Raji (cell line): Measurements from ENCODE around the gene PHF8.

ENCODE experiments used
- POLR2A ChIP-seq: IDR thresholded peaks from 2 replicates; pipeline ENCODE4 v1.6.1; 2011; ENCODE audit warnings: low read depth, low read length, control low read depth; ENCODE audit not compliant: insufficient read depth

Gene PHF8

DNA sequence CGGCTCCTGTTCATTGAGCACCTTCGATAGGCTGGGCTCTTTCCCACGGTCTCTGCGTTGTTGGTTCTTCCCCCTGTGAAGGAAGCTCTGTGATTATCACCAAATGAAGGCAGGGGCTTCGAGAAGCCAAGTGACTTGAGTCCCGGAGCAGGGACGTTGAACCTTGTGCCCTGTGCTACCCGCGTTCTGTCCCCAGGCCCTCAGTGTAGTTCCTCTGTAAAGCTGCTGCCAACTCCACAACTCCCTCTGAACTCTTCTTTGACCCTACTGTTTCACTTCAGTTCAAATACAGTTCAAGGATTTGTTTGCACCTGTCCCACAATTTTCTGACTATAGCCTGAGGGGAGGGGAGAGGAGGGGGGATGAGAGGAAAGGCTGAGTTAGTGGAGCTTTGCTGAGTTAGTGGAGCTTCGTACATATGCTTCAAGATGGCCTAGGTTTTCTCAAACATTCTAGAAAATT is 635 bp upstream of the PHF8 start:
- TF ChIP-seq POLR2A, result peak; percentile 44; the same call in 1 of the 2 replicates

DNA sequence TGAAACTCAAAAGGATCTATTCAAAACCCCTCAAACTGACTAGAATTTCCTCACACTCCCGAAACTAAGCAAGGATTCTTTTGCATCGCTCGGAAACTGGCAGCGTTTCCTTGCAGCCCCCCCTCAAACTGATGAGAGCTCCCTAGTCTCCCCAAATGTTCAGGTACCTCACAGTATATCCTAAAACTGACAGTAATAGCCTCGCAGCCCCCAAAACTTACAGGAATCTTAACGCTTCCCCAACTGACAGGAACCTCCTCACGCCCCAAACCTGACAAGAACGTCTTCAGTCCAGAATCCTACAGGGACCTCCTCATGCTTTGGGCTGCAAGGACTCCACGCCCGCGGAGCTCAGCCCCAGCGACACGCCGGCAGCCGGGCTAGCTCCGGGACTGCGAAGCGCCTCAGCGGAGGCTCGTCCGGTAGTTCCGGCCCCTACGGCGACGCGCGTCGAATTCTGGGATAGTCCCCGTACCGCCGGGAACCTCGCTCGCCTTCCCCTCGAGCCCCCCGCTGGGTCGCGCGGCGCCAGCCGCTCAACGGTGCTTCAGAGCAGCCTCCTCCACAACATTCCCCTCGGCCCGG is 640 bp downstream of the PHF8 start:
- peak; percentile 46 for TF ChIP-seq POLR2A

DNA sequence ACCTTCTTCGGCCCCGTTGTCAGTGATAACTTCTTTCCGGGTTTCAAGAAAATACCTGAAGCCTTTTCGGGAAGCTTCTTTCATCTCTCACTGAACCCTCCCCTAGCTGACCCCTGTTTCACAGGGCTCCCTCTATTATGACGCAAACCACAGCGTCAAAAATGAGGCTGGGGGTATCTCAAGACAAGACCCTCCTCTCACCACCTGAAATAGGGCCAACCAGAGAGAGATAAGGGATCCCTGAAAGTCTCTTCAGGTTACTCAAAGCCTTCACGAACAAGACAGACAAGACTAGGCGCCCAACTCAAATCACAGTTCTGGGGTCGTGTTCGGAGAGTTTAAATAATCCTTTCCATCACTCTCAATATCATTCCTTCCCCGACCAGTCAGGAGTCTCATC is 1.2 kb downstream of the PHF8 start:
- no peak for TF ChIP-seq POLR2A

DNA sequence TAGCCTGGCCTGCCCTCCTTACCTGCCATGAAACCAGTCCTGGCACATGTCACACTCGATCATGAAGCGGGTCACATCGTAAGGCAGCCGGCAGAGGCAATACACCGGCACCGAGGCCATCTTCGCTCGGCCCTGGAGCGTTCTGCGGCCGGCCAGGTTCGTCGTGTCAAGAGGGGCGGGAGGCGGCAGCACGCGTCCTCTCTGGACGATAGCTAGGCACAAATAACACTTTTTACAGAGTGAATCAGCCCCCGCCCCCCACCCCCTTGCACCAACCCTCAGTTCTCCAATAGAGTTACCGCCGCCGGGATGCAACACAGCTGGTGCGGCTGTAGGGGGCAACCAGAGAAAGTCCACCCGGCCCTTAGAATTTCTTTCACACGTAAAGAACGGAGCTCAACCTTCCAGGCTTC is 1.7 kb downstream of the PHF8 start:
- no peak for TF ChIP-seq POLR2A

DNA sequence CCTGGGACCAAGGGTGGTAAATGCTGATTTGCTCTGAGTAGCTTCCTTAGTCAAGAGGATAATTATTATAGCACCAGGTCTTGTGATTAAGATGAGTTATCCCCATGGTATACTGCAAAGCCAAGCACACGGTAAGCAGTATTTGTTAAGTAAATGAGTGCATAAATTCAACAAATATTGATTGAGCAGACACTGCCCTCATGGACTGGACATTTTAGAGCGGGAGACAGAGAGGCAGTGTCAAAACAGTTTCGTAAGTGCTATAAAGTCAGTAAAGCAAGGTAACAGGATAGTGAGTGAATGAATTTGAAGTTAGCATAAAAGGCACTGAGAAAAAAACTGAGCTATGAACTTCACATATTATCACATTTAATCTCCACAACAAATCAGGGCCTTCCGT is 13.9 kb downstream of the PHF8 start:
- TF ChIP-seq POLR2A, result no peak

DNA sequence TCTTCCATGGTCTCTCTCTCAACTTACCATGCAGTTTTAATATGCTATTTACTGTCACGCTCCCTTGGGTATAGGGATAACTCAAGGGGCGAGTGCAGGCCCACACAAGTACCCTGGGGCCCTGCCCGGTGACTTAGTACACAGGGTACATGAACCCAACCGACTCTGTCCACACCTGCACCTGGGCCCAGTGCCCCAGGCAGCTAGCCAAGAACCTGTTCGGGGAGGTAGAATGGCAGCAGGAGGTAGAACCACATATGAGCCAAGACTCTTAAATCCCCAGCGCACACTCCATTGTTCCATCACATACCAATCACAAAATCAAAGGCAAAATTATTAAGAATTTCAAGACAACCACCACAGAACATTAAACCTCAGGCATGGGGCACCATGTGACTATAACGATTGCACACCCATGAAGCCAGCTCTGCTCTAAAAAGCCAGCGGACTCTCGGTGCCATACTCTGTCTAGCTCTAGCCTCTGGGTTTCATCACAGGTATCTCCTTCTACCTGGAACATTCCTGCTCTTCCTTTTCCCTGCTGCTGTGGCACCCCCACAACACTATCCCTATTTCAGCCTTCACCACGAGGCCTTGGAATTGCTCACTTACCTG is 14.6 kb downstream of the PHF8 start:
- TF ChIP-seq POLR2A, result no peak

DNA sequence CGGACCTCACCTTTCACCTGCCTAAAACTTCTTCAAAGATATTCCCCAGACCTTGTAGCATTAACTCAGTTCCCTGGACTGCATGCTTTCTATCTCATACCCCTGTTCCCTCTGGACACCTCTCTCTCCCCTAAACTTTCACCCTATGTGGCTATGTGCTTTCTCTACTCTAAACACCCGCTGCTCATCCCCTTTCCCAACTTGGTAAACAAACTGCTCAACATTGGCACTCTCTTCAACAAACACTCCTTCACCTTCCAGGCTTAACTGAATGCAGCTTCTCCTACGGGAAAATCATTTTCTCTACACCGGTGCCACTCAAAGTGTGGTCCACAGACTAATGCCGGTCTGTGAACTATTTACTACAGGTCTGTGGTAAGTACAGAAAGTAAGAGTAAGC is 19.9 kb downstream of the PHF8 start:
- TF ChIP-seq POLR2A, result no peak

DNA sequence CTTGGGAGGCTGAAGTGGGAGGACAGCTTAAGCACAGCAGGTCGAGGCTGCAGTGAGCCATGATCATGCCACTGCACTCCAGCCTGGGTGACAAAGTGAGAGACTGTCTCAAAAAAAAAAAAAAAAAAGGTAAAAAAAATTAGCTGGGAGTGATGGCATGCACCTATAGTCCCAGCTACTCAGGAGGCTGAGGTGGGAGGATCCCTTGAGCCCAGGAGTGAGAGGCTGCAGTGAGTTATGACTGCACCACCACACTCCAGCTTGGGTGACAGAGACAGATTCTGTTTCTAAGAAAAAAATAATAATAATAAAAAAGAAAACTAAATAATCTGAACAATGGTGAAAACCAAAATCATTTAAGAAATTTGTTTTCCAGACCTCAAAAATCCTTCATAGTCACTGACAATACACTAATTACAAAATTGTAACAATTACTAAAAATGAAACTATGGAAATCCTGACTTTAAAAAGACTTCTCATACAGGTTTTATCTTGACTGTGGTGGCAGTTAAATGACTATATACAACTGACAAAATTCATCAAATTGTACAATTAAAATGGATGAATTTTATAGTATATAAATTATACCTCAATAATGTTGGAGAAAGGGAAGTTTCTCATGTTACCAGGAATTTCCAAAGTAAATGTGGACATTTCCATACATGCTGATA is 31.3 kb downstream of the PHF8 start:
- no peak for TF ChIP-seq POLR2A

DNA sequence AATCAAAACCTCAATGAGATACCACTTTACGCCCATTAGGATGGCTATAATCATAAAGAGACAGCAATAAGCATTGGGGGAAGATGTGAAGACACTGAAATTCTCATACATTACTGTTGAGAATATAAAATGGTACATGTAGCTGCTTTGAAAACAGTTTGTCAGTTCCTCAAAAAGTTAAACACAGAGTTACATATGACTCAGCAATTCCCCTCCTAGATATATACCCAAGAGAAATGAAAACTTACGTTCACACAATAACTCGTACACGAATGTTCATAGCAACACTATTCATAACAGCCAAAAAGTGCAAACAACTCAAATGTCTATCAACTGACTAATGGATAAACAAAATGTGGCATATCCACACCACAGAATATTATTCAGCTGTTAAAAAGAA is 36.6 kb downstream of the PHF8 start:
- TF ChIP-seq POLR2A, result no peak

DNA sequence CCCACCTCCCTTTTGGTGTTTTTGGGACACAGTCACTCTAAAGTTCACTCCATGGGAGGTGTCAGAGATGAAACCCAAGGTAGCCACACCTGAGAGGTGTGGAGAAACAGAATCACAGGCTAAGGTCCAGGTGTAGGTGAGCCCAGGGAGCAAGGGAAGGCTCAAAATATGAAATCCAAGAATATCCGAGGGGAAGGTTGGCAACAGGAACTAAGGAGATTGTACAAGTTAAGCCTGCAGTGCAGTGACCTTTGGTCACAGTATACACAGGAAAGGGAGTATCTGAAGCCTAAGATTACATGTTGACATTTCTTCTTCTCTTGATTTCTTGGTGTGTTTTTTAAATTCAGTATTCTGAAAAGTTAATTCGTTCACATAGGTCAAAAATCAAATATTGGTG is 46.5 kb downstream of the PHF8 start:
- TF ChIP-seq POLR2A, result no peak

DNA sequence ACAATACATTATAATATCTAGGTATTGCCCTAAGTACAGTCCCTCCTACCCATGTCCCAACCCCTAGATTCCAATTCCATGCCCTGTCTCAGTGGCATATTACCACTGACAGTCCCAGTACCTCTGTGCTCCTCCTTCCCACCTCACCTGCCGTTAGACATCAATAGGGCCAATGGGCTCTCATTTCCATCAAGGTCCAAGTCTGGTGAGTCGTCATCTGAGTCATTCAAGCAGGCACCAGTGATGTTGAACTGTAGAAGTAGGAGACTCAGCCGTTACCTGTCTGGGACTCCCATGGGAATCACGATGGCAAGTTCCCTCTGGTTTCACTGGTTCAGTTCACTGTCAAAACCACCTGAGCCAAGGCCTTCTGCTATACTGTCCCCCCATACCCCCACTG is 51.7 kb downstream of the PHF8 start:
- no peak for TF ChIP-seq POLR2A

DNA sequence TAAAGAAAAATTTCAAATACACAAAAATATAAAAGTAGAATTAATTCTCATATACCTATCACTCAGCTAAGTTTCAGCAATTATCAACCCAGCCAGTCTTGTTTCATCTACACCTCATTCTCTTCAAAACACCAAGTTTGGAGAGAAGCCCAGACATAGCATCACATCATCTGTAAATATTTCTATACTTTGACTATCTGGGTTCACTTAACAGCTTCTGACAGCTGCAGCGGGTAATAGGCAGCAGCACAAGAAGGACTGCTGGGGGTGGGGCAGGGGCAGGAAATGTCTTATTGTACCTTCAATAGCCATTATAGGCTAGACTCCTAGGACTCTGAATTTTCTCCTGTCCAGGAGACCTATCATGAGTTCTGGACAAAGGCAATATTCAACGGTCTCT is 54.1 kb downstream of the PHF8 start:
- no peak for TF ChIP-seq POLR2A

DNA sequence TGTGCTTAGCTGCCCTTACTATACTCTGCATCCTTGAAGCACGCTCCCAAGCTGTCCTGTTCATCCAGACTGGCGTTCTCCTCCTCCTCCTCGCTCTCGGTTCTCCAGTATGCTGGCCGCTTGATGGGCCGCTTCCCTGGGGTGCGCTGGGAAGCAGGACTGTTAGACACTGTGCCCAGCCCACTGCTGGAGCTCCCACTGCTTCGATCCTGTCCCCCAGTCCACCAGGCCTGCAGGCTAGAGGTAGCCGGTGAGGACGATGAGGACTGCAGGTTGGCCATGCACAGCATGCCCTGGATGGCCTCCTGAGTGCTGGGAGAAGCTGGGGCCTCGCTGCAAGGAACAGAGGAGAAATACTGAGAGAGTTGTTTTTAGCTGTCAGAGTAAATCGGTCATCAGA is 59.4 kb downstream of the PHF8 start:
- TF ChIP-seq POLR2A, result no peak

DNA sequence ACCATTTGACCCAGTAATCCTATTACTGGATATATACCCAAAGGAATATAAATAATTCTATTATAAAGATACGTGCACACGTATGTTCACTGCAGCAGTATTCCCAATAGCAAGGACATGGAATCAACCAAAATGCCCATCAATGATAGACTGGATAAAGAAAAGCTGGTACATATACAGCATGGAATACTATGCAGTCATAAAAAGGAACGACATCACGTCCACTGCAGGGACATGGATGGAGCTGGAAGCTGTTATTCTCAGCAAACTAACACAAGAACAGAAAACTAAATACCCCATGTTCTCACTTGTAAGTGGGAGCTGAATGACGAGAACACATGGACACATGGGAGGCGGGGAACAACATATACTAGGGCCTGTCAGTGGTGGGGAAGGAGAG is 69.7 kb downstream of the PHF8 start:
- no peak for TF ChIP-seq POLR2A

DNA sequence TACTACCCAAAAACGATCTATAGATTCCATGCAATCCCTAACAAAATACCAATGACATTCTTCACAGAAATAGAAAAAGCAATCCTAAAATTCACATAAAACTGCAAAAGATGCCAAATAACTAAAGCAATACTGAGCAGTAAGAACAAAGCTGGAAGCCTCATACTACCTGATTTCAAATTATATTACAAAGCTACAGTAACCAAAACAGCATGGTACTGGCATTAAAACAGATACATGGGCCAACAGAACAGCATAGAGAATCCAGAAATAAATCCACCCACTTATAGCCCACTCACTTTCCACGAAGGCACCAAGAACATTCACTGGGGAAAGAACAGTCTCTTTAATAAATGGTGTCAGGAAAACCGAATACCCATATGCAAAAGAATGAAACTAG is 74.7 kb downstream of the PHF8 start:
- no peak for TF ChIP-seq POLR2A

DNA sequence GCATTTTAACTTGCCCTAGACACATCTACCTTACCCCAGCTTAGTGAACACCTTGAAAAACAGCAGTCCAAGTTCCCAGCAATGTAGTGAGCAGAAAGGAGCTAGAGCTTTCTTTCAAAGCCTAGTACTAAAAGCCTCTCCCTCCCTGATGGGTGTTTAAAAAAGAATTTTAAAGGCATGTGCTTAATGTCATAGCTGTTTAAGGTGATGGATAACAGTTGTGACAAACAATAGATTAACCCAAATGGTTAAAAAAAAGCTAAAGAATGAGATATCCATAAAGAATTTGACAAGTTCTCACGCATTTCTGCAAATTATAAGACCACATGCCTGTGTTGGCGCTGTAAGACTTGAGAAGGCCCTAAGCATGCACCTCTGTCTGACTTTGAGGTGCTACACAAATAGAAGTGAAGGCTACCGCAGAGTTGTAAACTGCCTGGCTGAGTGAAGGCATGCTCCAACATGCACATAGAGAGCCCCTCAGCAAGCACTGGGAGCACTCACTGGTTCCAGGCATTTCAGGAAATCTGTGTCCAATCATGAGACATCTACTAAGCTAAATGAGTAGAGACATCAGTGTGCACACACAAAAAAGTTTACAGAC is 94.0 kb downstream of the PHF8 start:
- TF ChIP-seq POLR2A, result no peak
